ENCODE measurements around the gene EOGT.

DNA sequence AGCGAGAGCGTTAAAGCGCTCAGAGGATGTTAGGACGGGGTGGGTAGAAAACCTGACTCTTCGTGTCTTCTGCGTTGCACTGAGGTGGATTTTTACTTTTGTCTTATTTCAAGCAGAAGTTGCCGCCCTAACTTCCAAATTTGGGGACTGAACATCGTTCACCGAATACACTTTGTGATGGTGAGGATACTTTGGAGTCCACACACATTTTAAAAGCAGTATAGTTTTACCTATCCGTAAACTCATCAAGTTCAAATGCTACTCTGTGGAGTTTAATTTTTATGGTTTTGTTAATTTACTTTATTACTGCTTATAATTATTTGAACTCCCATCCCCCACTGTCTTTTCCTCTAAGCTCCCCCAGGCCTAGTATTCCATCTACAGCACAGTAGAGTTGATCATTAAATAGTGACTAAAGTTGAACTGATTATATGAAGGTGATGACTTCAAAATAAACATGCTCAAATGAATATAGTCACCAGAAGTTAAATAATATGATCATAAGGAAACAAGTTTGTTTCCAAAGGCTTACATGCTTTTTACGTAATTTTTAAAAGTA, 617 bp upstream of the EOGT start:
- TF ChIP-seq POLR2A (IDR thresholded peaks at IDR 0.05): no peak
- TF ChIP-seq, protein P1, sequence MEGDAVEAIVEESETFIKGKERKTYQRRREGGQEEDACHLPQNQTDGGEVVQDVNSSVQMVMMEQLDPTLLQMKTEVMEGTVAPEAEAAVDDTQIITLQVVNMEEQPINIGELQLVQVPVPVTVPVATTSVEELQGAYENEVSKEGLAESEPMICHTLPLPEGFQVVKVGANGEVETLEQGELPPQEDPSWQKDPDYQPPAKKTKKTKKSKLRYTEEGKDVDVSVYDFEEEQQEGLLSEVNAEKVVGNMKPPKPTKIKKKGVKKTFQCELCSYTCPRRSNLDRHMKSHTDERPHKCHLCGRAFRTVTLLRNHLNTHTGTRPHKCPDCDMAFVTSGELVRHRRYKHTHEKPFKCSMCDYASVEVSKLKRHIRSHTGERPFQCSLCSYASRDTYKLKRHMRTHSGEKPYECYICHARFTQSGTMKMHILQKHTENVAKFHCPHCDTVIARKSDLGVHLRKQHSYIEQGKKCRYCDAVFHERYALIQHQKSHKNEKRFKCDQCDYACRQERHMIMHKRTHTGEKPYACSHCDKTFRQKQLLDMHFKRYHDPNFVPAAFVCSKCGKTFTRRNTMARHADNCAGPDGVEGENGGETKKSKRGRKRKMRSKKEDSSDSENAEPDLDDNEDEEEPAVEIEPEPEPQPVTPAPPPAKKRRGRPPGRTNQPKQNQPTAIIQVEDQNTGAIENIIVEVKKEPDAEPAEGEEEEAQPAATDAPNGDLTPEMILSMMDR (IDR thresholded peaks at IDR 0.05): no peak
- TF ChIP-seq EP300 (IDR thresholded peaks at IDR 0.05): no peak
